Subcutaneous abdominal adipose tissue (tissue), 5 donors: ENCODE measurements around the gene IKBIP.
"Not testable (repeated sequence)": the region's sequence is repeated elsewhere in the genome, so short reads cannot be mapped to it uniquely, and the experiment has no call there.

Source experiments
- H3K27ac ChIP-seq: one replicate; pipeline ENCODE4 v1.7.0; 2013; ENCODE audit warnings: low read depth, mild to moderate bottlenecking, inconsistent platforms, low read length, moderate library complexity
- H3K27me3 ChIP-seq, 5 donors: one replicate each; pipeline ENCODE4 v1.7.0; 2013; ENCODE audit warnings: low read length in 5 of 5, inconsistent platforms in 1 of 5; ENCODE audit not compliant: control insufficient read depth in 5 of 5, insufficient read depth in 4 of 5
- H3K36me3 ChIP-seq, 5 donors: one replicate each; pipeline ENCODE4 v1.7.0; 2013; ENCODE audit warnings: low read length in 5 of 5; ENCODE audit not compliant: control insufficient read depth in 5 of 5, insufficient read depth in 5 of 5
- H3K4me1 ChIP-seq, 5 donors: one replicate each; pipeline ENCODE4 v1.7.0; 2013; ENCODE audit warnings: low read length in 5 of 5, mild to moderate bottlenecking in 3 of 5, moderate library complexity in 1 of 5; ENCODE audit not compliant: control insufficient read depth in 5 of 5, insufficient read depth in 5 of 5
- H3K4me3 ChIP-seq, 5 donors: one replicate each; pipeline ENCODE4 v1.7.0; 2013; ENCODE audit warnings: low read length in 5 of 5, low read depth in 1 of 5
- H3K9ac ChIP-seq, 5 donors: one replicate each; pipeline ENCODE4 v1.7.0; 2013; ENCODE audit warnings: low read length in 5 of 5, mild to moderate bottlenecking in 4 of 5, moderate library complexity in 3 of 5
- H3K9me3 ChIP-seq, 5 donors: one replicate each; pipeline ENCODE4 v1.7.0; 2013; ENCODE audit warnings: low read length in 5 of 5; ENCODE audit not compliant: control insufficient read depth in 5 of 5
- donor health status: healthy.
- donor health status: healthy.
- donor health status: healthy.
- donor health status: healthy.
- donor health status: healthy.

IKBIP gene

DNA sequence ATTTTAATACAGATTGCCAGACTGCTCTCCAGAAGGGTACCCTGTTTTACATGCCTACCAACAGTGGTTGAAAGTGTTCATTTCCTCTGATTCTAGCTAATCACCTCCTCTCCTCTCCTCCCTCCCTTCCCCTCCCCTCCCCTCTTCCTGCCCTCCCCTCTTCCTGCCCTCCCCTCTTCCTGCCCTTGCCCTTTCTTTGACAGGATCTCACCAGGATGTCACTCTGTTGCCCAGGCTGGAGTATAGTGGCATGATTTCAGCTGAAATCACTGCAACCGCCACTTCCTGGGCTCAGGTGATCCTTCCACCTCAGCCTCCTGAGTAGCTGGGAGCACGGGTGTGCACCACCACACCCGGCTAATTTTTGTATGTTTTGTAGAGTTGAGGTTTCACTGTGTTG is 25.2 kb upstream of the IKBIP start:
- Histone ChIP-seq H3K36me3 (peaks cover 16 to 45% (median 33%) of the 10 kb centered on the region in 5 donors), H3K4me3 (no peak overlapping the region), H3K9ac (no peak overlapping the region), H3K9me3 (no peaks in the 10 kb centered on the region), H3K27me3 (no peaks in the 10 kb centered on the region), H3K4me1 (no peaks in the 10 kb centered on the region), H3K27ac (no peak overlapping the region)

DNA sequence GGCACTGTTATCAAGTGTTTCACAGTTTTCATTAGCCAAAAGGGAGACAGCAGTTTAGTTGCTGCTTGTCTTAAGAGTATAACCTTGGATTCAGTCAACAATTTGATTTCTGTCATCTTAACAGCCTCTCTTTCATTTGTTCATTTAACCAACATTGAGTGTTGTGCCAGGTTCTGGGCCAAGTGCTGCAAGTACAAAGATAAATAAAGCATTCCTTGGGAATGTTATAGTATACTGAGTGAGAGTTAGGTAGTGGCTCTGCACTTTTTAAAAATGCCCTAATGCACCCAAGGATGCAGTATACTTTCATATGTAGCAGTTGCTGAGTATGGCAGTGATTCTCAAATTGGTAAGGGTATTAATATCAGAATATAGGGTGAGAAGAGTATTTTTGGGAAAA is 15.9 kb upstream of the IKBIP start:
- Histone ChIP-seq H3K36me3 (peaks cover 17 to 57% (median 29%) of the 10 kb centered on the region in 5 donors), H3K9me3 (no peaks in the 10 kb centered on the region), H3K9ac (no peak overlapping the region), H3K27ac (no peak overlapping the region), H3K4me1 (peaks cover 0 to 9% (median 0%) of the 10 kb centered on the region in 5 donors), H3K4me3 (no peak overlapping the region), H3K27me3 (no peaks in the 10 kb centered on the region)

DNA sequence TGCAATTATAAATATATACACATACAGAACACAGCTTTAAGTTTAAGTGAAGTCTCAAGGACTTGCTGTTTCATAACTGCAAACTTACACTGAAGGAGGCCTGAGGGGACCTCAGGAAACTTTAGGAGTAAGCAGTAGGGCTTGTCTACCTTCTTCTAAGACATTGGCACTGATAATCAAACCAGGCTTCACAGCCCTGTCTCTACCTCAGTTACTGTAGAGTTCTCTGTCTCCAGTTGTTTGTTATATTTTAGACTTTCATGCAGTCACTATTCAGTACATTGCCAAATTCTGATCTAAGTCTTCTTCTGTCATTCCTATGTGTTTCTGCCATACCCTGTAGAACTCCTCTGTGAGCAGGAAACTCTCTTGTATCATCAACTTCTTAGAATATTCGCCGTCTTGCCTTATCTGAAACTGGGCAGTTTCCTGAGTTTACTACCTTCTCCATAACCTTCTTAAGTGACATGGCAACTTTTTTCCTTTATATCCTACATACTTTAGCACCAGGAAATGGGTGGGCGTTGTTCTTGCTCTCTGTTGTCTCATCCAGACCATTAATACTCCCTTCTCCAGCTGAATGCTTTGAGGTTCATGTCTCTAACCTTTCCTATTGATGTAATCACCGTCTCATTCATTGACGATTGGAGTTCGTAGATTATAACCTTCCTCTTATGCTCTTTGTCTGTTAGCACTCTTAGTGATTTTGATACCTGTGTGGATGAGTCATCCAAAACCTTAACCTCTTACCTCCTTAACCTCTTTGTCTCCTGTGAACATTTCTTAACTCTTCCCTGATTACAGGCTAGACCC is 11.9 kb upstream of the IKBIP start:
- Histone ChIP-seq H3K27ac (no peak overlapping the region), H3K4me3 (no peak overlapping the region), H3K36me3 (peaks cover 6 to 48% (median 26%) of the 10 kb centered on the region in 5 donors), H3K27me3 (no peaks in the 10 kb centered on the region), H3K9me3 (no peaks in the 10 kb centered on the region), H3K9ac (no peak overlapping the region), H3K4me1 (peaks cover 0 to 9% (median 0%) of the 10 kb centered on the region in 5 donors)

DNA sequence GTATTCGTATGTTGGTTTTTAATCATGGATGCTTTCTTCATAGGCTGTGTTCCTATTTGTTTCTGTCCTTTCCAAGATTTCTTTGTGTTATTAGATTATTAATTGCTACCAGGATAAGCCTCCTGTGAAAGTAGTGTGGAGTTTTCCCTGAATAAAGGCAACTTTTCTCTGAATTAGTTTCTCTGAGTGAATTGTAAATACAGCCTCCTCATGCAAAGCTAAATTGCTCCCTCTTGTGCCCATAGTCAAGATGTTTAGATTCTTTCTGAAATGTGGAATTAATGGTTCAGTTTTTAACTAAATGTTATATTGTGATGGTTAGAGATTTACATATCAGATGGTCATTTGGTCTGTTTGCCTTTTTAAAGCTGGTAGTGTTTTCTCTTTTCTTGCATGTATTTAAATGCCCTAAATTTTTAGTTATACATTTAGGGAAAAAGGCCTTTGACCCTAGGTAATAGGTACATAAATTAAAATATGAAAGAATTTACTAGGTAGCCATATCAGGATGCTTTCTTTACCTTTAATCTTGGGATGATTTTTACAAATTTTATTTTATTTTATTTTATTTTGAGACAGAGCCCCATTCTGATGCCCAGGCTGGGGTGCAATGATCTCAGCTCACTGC is 9.4 kb upstream of the IKBIP start:
- no peaks in the 10 kb centered on the region for H3K9me3 ChIP-seq
- H3K27ac ChIP-seq: no peak overlapping the region
- H3K27me3 ChIP-seq: no peaks in the 10 kb centered on the region
- H3K4me1 ChIP-seq: peaks cover 0 to 6% (median 0%) of the 10 kb centered on the region in 5 donors
- H3K36me3 ChIP-seq: peaks cover 19 to 50% (median 39%) of the 10 kb centered on the region in 5 donors
- no peak overlapping the region for H3K9ac ChIP-seq
- H3K4me3 ChIP-seq: no peak overlapping the region

DNA sequence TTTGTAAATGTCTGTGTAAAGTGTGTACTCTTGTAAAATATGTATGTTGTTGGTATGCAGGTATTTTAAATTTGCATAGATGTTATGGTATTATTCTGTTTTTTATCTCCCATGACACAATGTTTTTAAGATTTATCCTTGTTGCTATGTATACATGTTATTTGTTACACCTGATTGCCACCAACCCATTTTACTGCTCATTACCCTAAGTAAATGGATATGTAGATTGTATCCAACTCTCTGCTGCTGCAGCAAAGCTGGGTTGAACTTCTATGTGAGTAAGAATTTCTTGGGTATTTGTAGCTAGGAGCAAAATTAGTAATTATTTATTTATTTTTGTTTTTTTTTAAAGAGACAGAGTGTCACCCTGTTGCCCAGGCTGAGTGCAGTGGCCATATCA is 6.7 kb upstream of the IKBIP start:
- Histone ChIP-seq H3K4me1 (peaks cover 0 to 10% (median 6%) of the 10 kb centered on the region in 5 donors), H3K9ac (no peak overlapping the region), H3K27ac (no peak overlapping the region), H3K36me3 (peaks cover 16 to 33% (median 25%) of the 10 kb centered on the region in 5 donors), H3K4me3 (no peak overlapping the region), H3K9me3 (no peaks in the 10 kb centered on the region), H3K27me3 (no peaks in the 10 kb centered on the region)

DNA sequence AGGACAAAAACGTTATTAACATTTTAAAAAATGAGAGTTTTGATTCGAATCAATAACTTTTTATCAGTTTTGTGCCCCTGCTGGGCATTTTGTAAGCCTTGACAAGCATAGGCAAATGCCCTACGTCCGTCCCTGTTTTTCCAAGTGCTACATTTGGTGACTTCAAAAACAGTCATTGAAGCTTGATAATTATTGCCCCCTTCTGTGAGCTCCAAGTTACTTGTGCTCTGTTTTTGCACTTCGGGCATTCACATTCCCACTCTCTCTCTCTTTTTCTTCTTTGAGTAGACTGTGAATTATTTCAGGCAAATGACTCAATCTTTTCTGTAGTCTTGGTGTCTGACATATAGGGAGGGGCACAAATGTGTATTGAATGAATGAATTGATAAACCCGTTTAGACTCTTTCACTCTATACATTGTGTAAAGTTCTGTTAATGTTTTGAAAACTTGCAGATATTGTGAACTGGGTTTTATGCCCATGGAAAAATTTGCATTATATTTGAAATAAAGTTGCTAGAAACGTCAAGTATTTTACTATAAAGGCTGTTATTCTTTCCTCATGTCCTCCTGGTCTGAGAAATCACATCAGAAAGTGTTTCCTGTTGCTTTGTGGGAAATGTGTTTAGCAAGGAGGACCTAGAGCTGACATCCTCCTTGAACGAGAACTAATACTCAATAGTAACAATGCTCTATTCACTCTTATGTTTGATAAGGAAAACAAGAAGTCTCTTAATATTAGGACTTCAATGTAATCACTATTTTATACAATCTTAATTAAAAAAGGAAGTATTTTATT is 1.9 kb upstream of the IKBIP start:
- Histone ChIP-seq H3K4me3 (peak overlapping the region; percentile 81 to 98 (median 95)), H3K9ac (peak overlapping the region in 4 of 5 donors; percentile 31 to 91 (median 87)), H3K27me3 (peaks cover 0 to 4% (median 0%) of the 10 kb centered on the region in 5 donors), H3K36me3 (peaks cover 12 to 24% (median 20%) of the 10 kb centered on the region in 5 donors), H3K4me1 (peaks cover 2 to 34% (median 24%) of the 10 kb centered on the region in 5 donors), H3K9me3 (no peaks in the 10 kb centered on the region), H3K27ac (peak overlapping the region; percentile 5)

DNA sequence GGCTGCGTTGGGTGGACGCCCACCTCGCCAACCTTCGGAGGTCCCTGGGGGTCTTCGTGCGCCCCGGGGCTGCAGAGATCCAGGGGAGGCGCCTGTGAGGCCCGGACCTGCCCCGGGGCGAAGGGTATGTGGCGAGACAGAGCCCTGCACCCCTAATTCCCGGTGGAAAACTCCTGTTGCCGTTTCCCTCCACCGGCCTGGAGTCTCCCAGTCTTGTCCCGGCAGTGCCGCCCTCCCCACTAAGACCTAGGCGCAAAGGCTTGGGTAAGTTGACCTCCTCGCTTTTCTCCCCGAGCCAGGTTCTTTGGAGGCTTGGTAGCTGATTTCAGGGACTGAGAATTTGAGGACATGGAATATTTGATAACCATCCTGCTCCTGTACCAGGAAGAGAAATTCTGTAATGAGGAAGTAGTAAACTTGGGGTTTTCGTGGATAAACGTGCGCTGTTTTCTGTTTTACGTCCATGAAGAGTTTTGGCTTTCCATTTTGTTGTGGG is 1.0 kb upstream of the IKBIP start:
- Histone ChIP-seq H3K27ac (peak overlapping the region; percentile 67), H3K27me3 (peaks cover 0 to 4% (median 0%) of the 10 kb centered on the region in 5 donors), H3K4me1 (peaks cover 2 to 34% (median 24%) of the 10 kb centered on the region in 5 donors), H3K9me3 (no peaks in the 10 kb centered on the region), H3K4me3 (peak overlapping the region; percentile 81 to 98 (median 95)), H3K9ac (peak overlapping the region in 4 of 5 donors; percentile 86 to 91 (median 88)), H3K36me3 (peaks cover 12 to 18% (median 15%) of the 10 kb centered on the region in 5 donors)

DNA sequence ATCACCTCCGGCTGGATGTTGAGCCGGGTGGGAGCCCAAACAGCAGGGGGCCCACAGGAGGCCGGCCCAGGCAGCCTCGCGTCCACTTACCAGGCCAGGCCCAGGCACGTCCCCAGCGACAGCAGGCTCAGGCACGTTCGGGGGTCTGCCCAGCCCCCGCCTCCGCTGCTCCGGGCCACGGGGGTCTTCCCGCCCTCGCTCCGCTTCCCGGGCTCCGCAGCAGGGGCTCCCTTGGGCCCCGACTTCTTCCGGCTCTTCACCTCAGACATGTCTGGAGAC is 216 bp downstream of the IKBIP start:
- Histone ChIP-seq H3K27me3 (peaks cover 0 to 4% (median 0%) of the 10 kb centered on the region in 5 donors), H3K36me3 (peaks cover 3 to 10% (median 4%) of the 10 kb centered on the region in 5 donors), H3K4me3 (peak overlapping the region; percentile 81 to 98 (median 92)), H3K9ac (peak overlapping the region; percentile 81 to 91 (median 86)), H3K4me1 (peaks cover 2 to 34% (median 29%) of the 10 kb centered on the region in 5 donors), H3K9me3 (no peaks in the 10 kb centered on the region), H3K27ac (peak overlapping the region; percentile 86)

DNA sequence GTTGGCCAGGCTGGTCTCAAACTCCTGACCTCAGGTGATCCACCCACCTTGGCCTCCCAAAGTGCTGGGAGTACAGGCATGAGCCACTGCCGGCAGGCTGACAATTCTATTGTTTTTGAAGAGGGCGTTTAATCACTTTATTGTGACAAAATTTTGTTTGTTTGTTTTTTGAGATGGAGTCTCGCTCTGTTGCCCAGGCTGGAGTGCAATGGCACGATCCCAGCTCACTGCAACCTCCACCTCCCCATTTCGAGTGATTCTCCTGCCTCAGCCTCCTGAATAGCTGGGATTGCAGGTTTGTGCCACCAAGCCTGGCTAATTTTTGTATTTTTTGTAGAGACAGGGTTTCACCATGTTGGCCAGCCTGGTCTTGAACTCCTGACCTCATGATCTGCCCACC is 1.8 kb downstream of the IKBIP start:
- H3K4me1 ChIP-seq: peaks cover 2 to 43% (median 34%) of the 10 kb centered on the region in 5 donors
- not testable (repeated sequence) for H3K27ac ChIP-seq, H3K27me3 ChIP-seq, H3K9me3 ChIP-seq, H3K4me3 ChIP-seq, H3K9ac ChIP-seq, H3K36me3 ChIP-seq
